ENCODE results near the gene TMEM170A.
A peak's percentile ranks its signal among the peaks of the same experiment; 100 is the strongest.

DNA sequence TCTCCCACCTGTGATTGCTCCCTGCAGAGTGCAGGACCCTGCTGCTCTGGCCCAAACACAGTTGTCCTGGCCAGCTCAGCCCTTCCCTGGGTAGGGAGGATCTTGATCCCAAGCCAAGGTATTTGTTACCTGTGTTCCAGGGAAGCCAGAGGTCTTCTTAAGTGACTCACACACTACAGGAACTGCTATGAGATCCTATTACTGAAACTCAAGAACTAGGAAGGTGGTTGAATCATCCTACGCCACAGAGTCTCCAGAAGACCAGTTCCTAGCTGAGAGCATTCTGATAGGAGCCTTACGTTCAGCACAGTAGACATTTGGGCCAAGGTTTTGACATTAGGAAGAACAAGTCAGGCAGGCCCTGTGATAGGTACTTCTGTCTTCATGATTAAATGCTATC is 18.7 kb upstream of the TMEM170A start:
- TF ChIP-seq POLR2A (IDR thresholded peaks at IDR 0.05) (no peak), POLR2AphosphoS5 (IDR thresholded peaks at IDR 0.05) (peak; percentile 31)

All from prostate gland (tissue), 1 donor.